HCT116 (cell line): Measurements from ENCODE around the gene SDCCAG8. TPM values are rescaled to one million over a fixed set of nuclear protein-coding genes. Genes with fewer than 3 reads are reported as not detected.
A peak's percentile ranks its signal among the peaks of the same experiment; 100 is the strongest.

Experiments
- ATAC-seq: fragments of 200-7000 bp; cut with Tn5 transposase; 2 replicates; pipeline ENCODE4 v1.9.1; 2020; ENCODE audit warnings: mild to moderate bottlenecking, moderate library complexity
- BruUV-seq: library from RNA; stranded (reverse); fragments of 400-500 nt; replicated peaks from 2 replicates; lab custom pipeline; 2021; lab: Mats Ljungman, UMichigan
- CTCF ChIA-PET: fragments of 300-600 bp; sonication (Branson Sonifier 250); formaldehyde crosslinking; loops from one replicate; lab custom pipeline; 2021; ENCODE audit warnings: antibody characterized with exemption; lab: Charles Lee
- POLR2A ChIA-PET: fragments of 300-600, 350-600 bp; sonication (Branson Sonifier 250); formaldehyde crosslinking; loops from one replicate; lab custom pipeline; 2021; ENCODE audit warnings: antibody characterized with exemption; lab: Charles Lee
- RAD21 ChIA-PET, 2 experiments: fragments of 300-600 bp; sonication (Branson Sonifier 250); formaldehyde crosslinking; loops; one replicate each; lab custom pipeline; 2023; ENCODE audit warnings: low total read pairs in 2 of 2; ENCODE audit not compliant: uncharacterized antibody in 2 of 2, unreplicated experiment in 2 of 2, low non-redundant PET in 1 of 2; lab: Charles Lee
- DNase-seq: peaks from one replicate; pipeline ENCODE4 v3.0.0-alpha.2; 2010; ENCODE audit warnings: low read depth, low spot score
- H2AFZ ChIP-seq: fragments of 200-600 bp; shearing (Covaris generic), sonication (generic); 2 replicates; pipeline ENCODE4 v1.6.1; 2017; ENCODE audit warnings: low read depth, mixed run types, mixed read lengths, antibody characterized with exemption, low read length; ENCODE audit not compliant: poor library complexity, severe bottlenecking
- H3K27ac ChIP-seq: 2 replicates; pipeline ENCODE4 v1.5.1; 2012; ENCODE audit warnings: low read depth, low read length
- H3K27me3 ChIP-seq: fragments of 200-600 bp; sonication (generic); 2 replicates; pipeline ENCODE4 v1.6.1; 2016; ENCODE audit warnings: mixed run types, low read length, mixed read lengths; ENCODE audit not compliant: insufficient read depth
- H3K36me3 ChIP-seq, 2 experiments: fragments of 200-500 bp in 1 of 2; fragments of 200-600 bp in 1 of 2; sonication (Bioruptor generic) in 1 of 2; sonication (generic) in 1 of 2; 2 replicates each; pipeline versions ENCODE4 v1.5.1 to v1.6.1; 2014 to 2016; ENCODE audit warnings: low read length in 2 of 2, inconsistent platforms in 1 of 2, mixed read lengths in 1 of 2, mixed run types in 1 of 2; ENCODE audit not compliant: insufficient read depth in 2 of 2, control insufficient read depth in 1 of 2
- H3K4me1 ChIP-seq, 2 experiments: fragments of 200-600 bp in 1 of 2; sonication (generic) in 1 of 2; 2 replicates each; pipeline versions ENCODE4 v1.5.1 to v1.6.1; 2012 to 2017; ENCODE audit warnings: low read length in 2 of 2, inconsistent platforms in 1 of 2, mild to moderate bottlenecking in 1 of 2, mixed read lengths in 1 of 2, mixed run types in 1 of 2, moderate library complexity in 1 of 2; ENCODE audit not compliant: insufficient read depth in 2 of 2, control insufficient read depth in 1 of 2
- H3K4me2 ChIP-seq: fragments of 200-600 bp; sonication (generic); 2 replicates; pipeline ENCODE4 v1.6.1; 2017; ENCODE audit warnings: mixed run types, low read length, mixed read lengths
- H3K4me3 ChIP-seq, 2 experiments: fragments of 200-600 bp in 1 of 2; sonication (generic) in 1 of 2; replicated peaks in 1 of 2; 2 replicates each; pipeline ENCODE4 v1.5.1; 2011 to 2016; ENCODE audit warnings: low read length in 2 of 2, control low read depth in 1 of 2, low read depth in 1 of 2, mild to moderate bottlenecking in 1 of 2, mixed read lengths in 1 of 2, mixed run types in 1 of 2
- H3K79me2 ChIP-seq: fragments of 200-600 bp; sonication (generic); 2 replicates; pipeline ENCODE4 v1.6.1; 2017; ENCODE audit warnings: mild to moderate bottlenecking, mixed run types, low read length, moderate library complexity, mixed read lengths; ENCODE audit not compliant: insufficient read depth
- H3K9ac ChIP-seq: fragments of 200-600 bp; sonication (generic); 2 replicates; pipeline ENCODE4 v1.6.1; 2016; ENCODE audit warnings: low read length, mixed read lengths
- H3K9me2 ChIP-seq: fragments of 200-600 bp; sonication (generic), shearing (Covaris generic); 2 replicates; pipeline ENCODE4 v1.6.1; 2017; ENCODE audit warnings: mixed run types, mild to moderate bottlenecking, moderate library complexity; ENCODE audit not compliant: insufficient read depth
- H3K9me3 ChIP-seq, 2 experiments: fragments of 200-500 bp in 1 of 2; fragments of 200-600 bp in 1 of 2; sonication (Bioruptor generic) in 1 of 2; sonication (generic) in 1 of 2; 2 replicates each; pipeline ENCODE4 v1.6.1; 2014 to 2017; ENCODE audit warnings: low read length in 2 of 2, mixed read lengths in 2 of 2, inconsistent platforms in 1 of 2, low read depth in 1 of 2, mild to moderate bottlenecking in 1 of 2, mixed run types in 1 of 2, moderate library complexity in 1 of 2; ENCODE audit not compliant: control insufficient read depth in 1 of 2, insufficient read depth in 1 of 2
- H4K20me1 ChIP-seq: fragments of 200-600 bp; sonication (generic), shearing (Covaris generic); 2 replicates; pipeline ENCODE4 v1.6.1; 2017; ENCODE audit warnings: mixed run types, mild to moderate bottlenecking, moderate library complexity; ENCODE audit not compliant: insufficient read depth
- EGR1 ChIP-seq: IDR thresholded peaks from 2 replicates; pipeline ENCODE4 v1.6.1; 2012; ENCODE audit warnings: low read depth
- EZH2 ChIP-seq: fragments of 200-600 bp; sonication (generic); IDR thresholded peaks from 2 replicates; pipeline ENCODE4 v1.6.1; 2017; ENCODE audit warnings: antibody characterized with exemption, mixed run types
- EZH2phosphoT487 ChIP-seq: fragments of 200-600 bp; IDR thresholded peaks from 2 replicates; pipeline ENCODE4 v1.6.1; 2018; ENCODE audit warnings: antibody characterized with exemption, borderline replicate concordance
- FOSL1 ChIP-seq: IDR thresholded peaks from 2 replicates; pipeline ENCODE4 v1.6.1; 2012; ENCODE audit warnings: low read depth
- POLR2AphosphoS5 ChIP-seq: IDR thresholded peaks from 2 replicates; pipeline ENCODE4 v1.6.1; 2011; ENCODE audit warnings: mild to moderate bottlenecking, low read depth, low read length, moderate library complexity
- REST ChIP-seq: IDR thresholded peaks from 2 replicates; pipeline ENCODE4 v1.6.1; 2012; ENCODE audit warnings: low read depth
- SIN3A ChIP-seq: IDR thresholded peaks from 2 replicates; pipeline ENCODE4 v1.6.1; 2012; ENCODE audit warnings: low read depth
- TCF7L2 ChIP-seq: IDR thresholded peaks from 2 replicates; pipeline ENCODE4 v1.7.0; 2011; ENCODE audit warnings: borderline replicate concordance, inconsistent platforms; ENCODE audit not compliant: insufficient read depth, insufficient read length; ENCODE audit errors: extremely low read depth
- YY1 ChIP-seq: IDR thresholded peaks from 2 replicates; pipeline ENCODE4 v1.6.1; 2011; ENCODE audit warnings: low read length, low read depth, moderate library complexity, mild to moderate bottlenecking; ENCODE audit not compliant: insufficient replicate concordance; ENCODE audit errors: extremely low read depth
- ZFX ChIP-seq: fragments of 450-650 bp; IDR thresholded peaks from 2 replicates; pipeline ENCODE4 v1.6.1; 2017
- intact Hi-C: fragments of 100-400 bp; cut with micrococcal nuclease; formaldehyde crosslinking; loops from 2 replicates; pipeline ENCODE4 v1.10.0; 2022
- total RNA-seq: library from RNA; stranded (reverse); gene quantifications from one replicate; pipeline ENCODE4 v1.2.1, GENCODE V29; 2021; ENCODE audit not compliant: unreplicated experiment
- TF ChIP-seq, protein P1 (sequence below): IDR thresholded peaks from 2 replicates; pipeline ENCODE4 v1.6.1; 2012

The SDCCAG8 gene
- total RNA-seq, 1 experiment from 2014 or later, result 38.2 TPM

DNA sequence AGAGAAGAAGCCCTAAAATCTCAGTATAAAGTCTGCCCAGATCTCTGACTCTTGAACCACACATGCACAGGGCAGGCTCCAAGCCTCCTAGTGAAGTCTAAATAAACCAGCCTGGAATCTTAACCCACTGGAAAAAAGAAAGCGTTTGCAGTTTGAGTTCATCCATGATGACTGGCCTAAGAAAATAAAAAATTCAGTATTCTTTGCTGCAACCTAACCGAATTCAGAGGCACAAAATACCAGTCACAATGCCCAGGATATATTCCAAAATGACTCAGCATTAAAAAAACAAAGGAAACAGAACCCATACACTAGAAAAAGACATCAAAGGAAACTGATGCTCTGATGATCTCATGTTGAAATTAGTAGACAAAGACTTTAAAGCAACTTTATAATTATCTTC, 269.2 kb downstream of the SDCCAG8 start:
- Histone ChIP-seq H3K9me2 (no peaks in the 10 kb centered on the region), H2AFZ (no peak overlapping the region), H3K4me2 (peak overlapping the region; percentile 20), H3K27me3 (no peaks in the 10 kb centered on the region), H3K36me3 (no peaks in the 10 kb centered on the region), H3K4me3 (no peak overlapping the region), H3K79me2 (no peaks in the 10 kb centered on the region), H4K20me1 (no peaks in the 10 kb centered on the region), H3K9me3 (no peaks in the 10 kb centered on the region), H3K9ac (no peak overlapping the region), H3K27ac (no peak overlapping the region), H3K4me1 (peaks cover 0 to 11% of the 10 kb centered on the region in 2 experiments; a peak in 3 of 4 replicates)
- intact Hi-C loops, result no loop called here
- CTCF ChIA-PET, result no interaction called here
- DNase-seq (no peak), ATAC-seq (no peak)
- no TSS peak for BruUV-seq
- POLR2A ChIA-PET, result no interaction called here
- RAD21 ChIA-PET, result no interaction called here
- TF ChIP-seq EZH2 (no peak), POLR2AphosphoS5 (no peak), FOSL1 (0 out of 2 replicates have a peak, but pooled peaks have one; percentile 12), SIN3A (no peak)

GRCh38 chr1:243526180-243526579, 270.3 kb downstream of the SDCCAG8 start:
- no peak overlapping the region for H2AFZ ChIP-seq
- H3K79me2 ChIP-seq, result no peaks in the 10 kb centered on the region
- CTCF ChIA-PET, result no interaction called here
- no TSS peak for BruUV-seq
- POLR2A ChIA-PET, result interaction anchor here (0.6 kb wide), 1 partner anchor 161 kb away, joined by 3 read pairs; no protein-coding TSS in a partner anchor
- H3K4me3 ChIP-seq, result no peak overlapping the region
- H3K4me1 ChIP-seq, result peaks cover 0 to 11% of the 10 kb centered on the region in 2 experiments; a peak in 3 of 4 replicates
- H3K36me3 ChIP-seq, result no peaks in the 10 kb centered on the region
- H4K20me1 ChIP-seq, result no peaks in the 10 kb centered on the region
- RAD21 ChIA-PET, result no interaction called here
- no peak for DNase-seq
- H3K27ac ChIP-seq, result no peak overlapping the region
- no peak for ATAC-seq
- no peak overlapping the region for H3K9ac ChIP-seq
- H3K27me3 ChIP-seq, result no peaks in the 10 kb centered on the region
- intact Hi-C loops, result no loop called here
- H3K9me3 ChIP-seq, result no peaks in the 10 kb centered on the region
- H3K9me2 ChIP-seq, result no peaks in the 10 kb centered on the region
- no peak for TF ChIP-seq YY1
- TF ChIP-seq EGR1, result no peak
- no peak for TF ChIP-seq TCF7L2
- no peak for TF ChIP-seq ZFX
- TF ChIP-seq, protein P1, sequence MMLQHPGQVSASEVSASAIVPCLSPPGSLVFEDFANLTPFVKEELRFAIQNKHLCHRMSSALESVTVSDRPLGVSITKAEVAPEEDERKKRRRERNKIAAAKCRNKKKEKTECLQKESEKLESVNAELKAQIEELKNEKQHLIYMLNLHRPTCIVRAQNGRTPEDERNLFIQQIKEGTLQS, result no peak
- TF ChIP-seq FOSL1, result no peak
- no peak for TF ChIP-seq REST
- no peak for TF ChIP-seq EZH2phosphoT487
- no peak overlapping the region for H3K4me2 ChIP-seq
